A549 (cell line): ENCODE data around the gene CCL2. TPM values are rescaled to one million over a fixed set of nuclear protein-coding genes. Genes with fewer than 3 reads are reported as not detected.

Experiments
- ATAC-seq, 2 experiments: fragments of 200-7000 bp in 1 of 2; fragments of >200 bp in 1 of 2; cut with Nextera tagmentation in 1 of 2; cut with Tn5 transposase in 1 of 2; 3 replicates each; pipeline versions ENCODE4 v1.8.0 to v1.9.1; 2018 to 2020; ENCODE audit warnings: mild to moderate bottlenecking in 1 of 2, moderate library complexity in 1 of 2
- CTCF ChIA-PET: fragments of 300-600 bp; sonication (Branson Sonifier 250); formaldehyde crosslinking; extraction: SDS; loops from one replicate; lab custom pipeline; 2021; ENCODE audit warnings: antibody characterized with exemption, inconsistent platforms; lab: Yijun Ruan, JAX
- POLR2A ChIA-PET: fragments of 350-600 bp; formaldehyde crosslinking; extraction: SDS; loops from one replicate; lab custom pipeline; 2021; ENCODE audit warnings: antibody characterized with exemption, inconsistent platforms; lab: Yijun Ruan, JAX
- DNase-seq, 2 experiments: peaks; one replicate each; pipeline versions ENCODE4 v3.0.0 to v3.0.0-alpha.2; 2011 to 2016; ENCODE audit warnings: low read depth in 1 of 2, low spot score in 1 of 2
- FAIRE-seq: peaks from 2 replicates; lab custom pipeline; 2011; peaks lifted over from hg19 to GRCh38; lab: Jason Lieb, UNC
- H3K27ac ChIP-seq, 2 experiments: fragments of >200 bp; sonication (Bioruptor Twin); formaldehyde crosslinking; 3 replicates each; pipeline ENCODE4 v1.5.1; 2016 to 2017
- H3K4me1 ChIP-seq: fragments of >200 bp; sonication (Bioruptor Twin); formaldehyde crosslinking; 3 replicates; pipeline ENCODE4 v1.6.1; 2016
- H3K4me2 ChIP-seq: fragments of >200 bp; sonication (Bioruptor Twin); formaldehyde crosslinking; 3 replicates; pipeline ENCODE4 v1.6.1; 2016
- H3K4me3 ChIP-seq: fragments of >200 bp; sonication (Bioruptor Twin); formaldehyde crosslinking; 3 replicates; pipeline ENCODE4 v1.5.1; 2016
- H3K9me3 ChIP-seq: fragments of >200 bp; sonication (Bioruptor Twin); formaldehyde crosslinking; 3 replicates; pipeline ENCODE4 v1.6.1; 2016
- BHLHE40 ChIP-seq: IDR thresholded peaks from 2 replicates; pipeline ENCODE4 v1.6.1; 2012; ENCODE audit warnings: low read depth, low read length, inconsistent platforms
- CBX8 ChIP-seq: fragments of 200-600 bp; sonication (generic); IDR thresholded peaks from 2 replicates; pipeline ENCODE4 v1.6.1; 2016
- CEBPB ChIP-seq, 2 experiments: fragments of >200 bp in 1 of 2; sonication (Bioruptor Twin) in 1 of 2; formaldehyde crosslinking in 1 of 2; IDR thresholded peaks; 2 replicates each; pipeline ENCODE4 v1.6.1; 2012 to 2016
- CHD4 ChIP-seq: fragments of 200-600 bp; sonication (generic); IDR thresholded peaks from 2 replicates; pipeline ENCODE4 v1.6.1; 2016; ENCODE audit warnings: antibody characterized with exemption, mild to moderate bottlenecking, borderline replicate concordance
- EHF ChIP-seq: fragments of 250-450 bp; sonication (Bioruptor Pico); IDR thresholded peaks from 2 replicates; pipeline ENCODE4 v1.5.0; 2020; ENCODE audit warnings: mild to moderate bottlenecking
- EP300 ChIP-seq, 2 experiments: fragments of >200 bp; sonication (Bioruptor Twin); formaldehyde crosslinking; IDR thresholded peaks; 2 replicates in 1 of 2; 3 replicates in 1 of 2; pipeline ENCODE4 v1.6.1; 2016 to 2017
- ESRRA ChIP-seq: fragments of 150-350 bp; IDR thresholded peaks from 2 replicates; pipeline ENCODE4 v1.6.1; 2014; ENCODE audit warnings: mild to moderate bottlenecking, low read length, borderline replicate concordance
- FOSB ChIP-seq: fragments of 250-450 bp; sonication (Bioruptor Pico); IDR thresholded peaks from 2 replicates; pipeline ENCODE4 v1.5.0; 2020; ENCODE audit warnings: mild to moderate bottlenecking, moderate library complexity
- GATA3 ChIP-seq: IDR thresholded peaks from 2 replicates; pipeline ENCODE4 v1.6.1; 2012; ENCODE audit warnings: borderline replicate concordance
- HDAC2 ChIP-seq: fragments of 200-600 bp; sonication (generic); IDR thresholded peaks from 2 replicates; pipeline ENCODE4 v1.6.1; 2016
- HOXA7 ChIP-seq: fragments of 250-450 bp; sonication (Bioruptor Pico); IDR thresholded peaks from 2 replicates; pipeline ENCODE4 v1.5.0; 2020; ENCODE audit warnings: mild to moderate bottlenecking, moderate library complexity
- HOXB5 ChIP-seq: fragments of 250-450 bp; sonication (Bioruptor Pico); IDR thresholded peaks from 2 replicates; pipeline ENCODE4 v1.5.0; 2020; ENCODE audit warnings: mild to moderate bottlenecking, moderate library complexity
- KDM1A ChIP-seq: fragments of 200-600 bp; sonication (generic); IDR thresholded peaks from 2 replicates; pipeline ENCODE4 v1.6.1; 2016; ENCODE audit warnings: low read depth, mild to moderate bottlenecking
- MAZ ChIP-seq: fragments of 150-350 bp; IDR thresholded peaks from 2 replicates; pipeline ENCODE4 v1.6.1; 2014; ENCODE audit warnings: antibody characterized with exemption, low read depth, low read length, borderline replicate concordance
- MYC ChIP-seq: IDR thresholded peaks from 2 replicates; pipeline ENCODE4 v1.6.1; 2012; ENCODE audit warnings: mild to moderate bottlenecking, inconsistent platforms, low read length, improper control_type of control experiment, borderline replicate concordance
- NFE2L2 ChIP-seq: fragments of 150-350 bp; conservative IDR thresholded peaks from 2 replicates; pipeline ENCODE4 v1.6.1; 2014; ENCODE audit warnings: low read length
- NPAS2 ChIP-seq: fragments of 250-450 bp; sonication (Bioruptor Pico); IDR thresholded peaks from 2 replicates; pipeline ENCODE4 v1.8.0; 2022; ENCODE audit warnings: mild to moderate bottlenecking, moderate library complexity, borderline replicate concordance
- NR3C1 ChIP-seq: fragments of >200 bp; sonication (Bioruptor Twin); formaldehyde crosslinking; IDR thresholded peaks from 3 replicates; pipeline ENCODE4 v1.6.1; 2017
- POLR2A ChIP-seq: IDR thresholded peaks from 2 replicates; pipeline ENCODE4 v1.6.1; 2012; ENCODE audit warnings: mild to moderate bottlenecking, low read length
- RAD21 ChIP-seq, 2 experiments: fragments of >200 bp in 1 of 2; sonication (Bioruptor Twin) in 1 of 2; formaldehyde crosslinking in 1 of 2; IDR thresholded peaks in 1 of 2; conservative IDR thresholded peaks in 1 of 2; 2 replicates in 1 of 2; 3 replicates in 1 of 2; pipeline ENCODE4 v1.6.1; 2012 to 2018; ENCODE audit warnings: inconsistent platforms in 1 of 2
- RCOR1 ChIP-seq: fragments of 150-350 bp; IDR thresholded peaks from 2 replicates; pipeline ENCODE4 v1.6.1; 2014; ENCODE audit warnings: antibody characterized with exemption, low read length, low read depth
- RFX5 ChIP-seq: fragments of 450-650 bp; IDR thresholded peaks from 2 replicates; pipeline ENCODE4 v1.7.1; 2014; ENCODE audit warnings: antibody characterized with exemption, mild to moderate bottlenecking, moderate library complexity
- RNF2 ChIP-seq: fragments of 200-600 bp; sonication (generic); IDR thresholded peaks from 2 replicates; pipeline ENCODE4 v1.6.1; 2016; ENCODE audit warnings: low read depth, mild to moderate bottlenecking, antibody characterized with exemption, moderate library complexity, borderline replicate concordance
- SMC3 ChIP-seq: fragments of >200 bp; sonication (Bioruptor Twin); formaldehyde crosslinking; IDR thresholded peaks from 3 replicates; pipeline ENCODE4 v1.6.1; 2018; ENCODE audit warnings: inconsistent platforms
- TP53 ChIP-seq: fragments of 250-450 bp; sonication (Bioruptor Pico); IDR thresholded peaks from 2 replicates; pipeline ENCODE4 v1.5.0; 2021; ENCODE audit warnings: mild to moderate bottlenecking, moderate library complexity
- ZNF302 ChIP-seq: fragments of 250-450 bp; sonication (Bioruptor Pico); IDR thresholded peaks from 2 replicates; pipeline ENCODE4 v1.9.0; 2021; ENCODE audit warnings: inconsistent platforms, mild to moderate bottlenecking, moderate library complexity
- ZSCAN20 ChIP-seq: fragments of 250-450 bp; sonication (Bioruptor Pico); IDR thresholded peaks from 2 replicates; pipeline ENCODE4 v1.8.0; 2022; ENCODE audit warnings: mild to moderate bottlenecking, moderate library complexity
- WGBS: methylation state at CpG from one replicate; pipeline ENCODE4 v1.1.6; 2017; ENCODE audit errors: missing lambda C conversion rate; 5-methylcytosine and 5-hydroxymethylcytosine counted together
- polyA plus RNA-seq, 4 experiments: library from polyadenylated mRNA; depleted of rRNA in 3 of 4; stranded (reverse); fragments of >200 nt; fragmentation: RNase III in 1 of 4; extraction: RNeasy Plus Mini Kit Qiagen cat#74134 plus additional on column Dnase treatment in 1 of 4; gene quantifications; 2 replicates in 3 of 4; 3 replicates in 1 of 4; pipeline ENCODE4 v1.2.3, GENCODE V29; 2011 to 2017
- TF ChIP-seq, protein P1 (sequence below): IDR thresholded peaks from 2 replicates; pipeline ENCODE4 v1.6.1; 2012
- TF ChIP-seq, protein P2 (sequence below): fragments of 250-450 bp; sonication (Bioruptor Pico); IDR thresholded peaks from 2 replicates; pipeline ENCODE4 v1.5.0; 2020; ENCODE audit warnings: low read depth, mild to moderate bottlenecking, moderate library complexity
- TF ChIP-seq, protein P3 (sequence below): fragments of 450-650 bp; IDR thresholded peaks from 2 replicates; pipeline ENCODE4 v1.6.1; 2014; ENCODE audit warnings: antibody characterized with exemption
- TF ChIP-seq, protein P4 (sequence below): fragments of >200 bp; sonication (Bioruptor Twin); formaldehyde crosslinking; IDR thresholded peaks from 3 replicates; pipeline ENCODE4 v1.5.1; 2016
- TF ChIP-seq, protein P5 (sequence below): IDR thresholded peaks from 2 replicates; pipeline ENCODE4 v1.6.1; 2012
- TF ChIP-seq, protein P6 (sequence below): IDR thresholded peaks from 2 replicates; pipeline ENCODE4 v1.6.1; 2012; ENCODE audit warnings: low read depth, borderline replicate concordance

Gene CCL2
- polyA plus RNA-seq, 2 of the 4 experiments (the other 2 are of a cell fraction): 17.6 to 144 TPM

DNA sequence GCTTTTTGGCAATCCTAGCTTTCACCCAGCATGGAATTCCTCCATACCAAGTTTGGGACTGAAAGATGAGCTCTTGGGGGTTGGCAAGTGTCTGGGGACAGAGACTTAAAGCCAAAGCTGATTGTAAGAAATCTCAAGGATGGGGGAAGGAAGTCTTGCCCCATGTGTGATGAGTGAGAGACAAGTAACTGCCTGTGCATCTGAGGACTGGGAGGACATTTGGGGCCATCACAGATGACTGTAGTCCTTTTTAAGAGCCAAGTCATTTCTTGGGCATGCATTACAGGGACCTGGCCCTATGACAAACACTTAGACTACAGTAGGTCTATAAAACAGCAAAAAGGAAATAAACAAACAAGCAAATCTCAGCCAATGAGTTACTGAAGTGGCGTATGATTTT is 36.3 kb upstream of the CCL2 start:
- Histone ChIP-seq H3K27ac (no peak overlapping the region), H3K4me1 (no peaks in the 10 kb centered on the region), H3K4me3 (no peak overlapping the region), H3K9me3 (0 out of 3 replicates have a peak, but pooled peaks cover 2% of the 10 kb centered on the region), H3K4me2 (no peak overlapping the region)
- ATAC-seq: no peak
- ChIA-PET POLR2A (no interaction called here), CTCF (interaction anchor here (0.6 to 7.7 kb wide), 6 partner anchors 17 to 1466 kb away, joined by 3 to 61 read pairs (median 4); no protein-coding TSS in a partner anchor)
- FAIRE-seq: no peak
- WGBS: 80% methylated on average over 1 of the region's 1 CpG
- no peak for TF ChIP-seq FOSB
- TF ChIP-seq, protein P1, sequence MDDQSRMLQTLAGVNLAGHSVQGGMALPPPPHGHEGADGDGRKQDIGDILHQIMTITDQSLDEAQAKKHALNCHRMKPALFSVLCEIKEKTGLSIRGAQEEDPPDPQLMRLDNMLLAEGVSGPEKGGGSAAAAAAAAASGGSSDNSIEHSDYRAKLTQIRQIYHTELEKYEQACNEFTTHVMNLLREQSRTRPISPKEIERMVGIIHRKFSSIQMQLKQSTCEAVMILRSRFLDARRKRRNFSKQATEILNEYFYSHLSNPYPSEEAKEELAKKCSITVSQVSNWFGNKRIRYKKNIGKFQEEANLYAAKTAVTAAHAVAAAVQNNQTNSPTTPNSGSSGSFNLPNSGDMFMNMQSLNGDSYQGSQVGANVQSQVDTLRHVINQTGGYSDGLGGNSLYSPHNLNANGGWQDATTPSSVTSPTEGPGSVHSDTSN: no peak
- no peak for TF ChIP-seq KDM1A
- TF ChIP-seq, protein P2, sequence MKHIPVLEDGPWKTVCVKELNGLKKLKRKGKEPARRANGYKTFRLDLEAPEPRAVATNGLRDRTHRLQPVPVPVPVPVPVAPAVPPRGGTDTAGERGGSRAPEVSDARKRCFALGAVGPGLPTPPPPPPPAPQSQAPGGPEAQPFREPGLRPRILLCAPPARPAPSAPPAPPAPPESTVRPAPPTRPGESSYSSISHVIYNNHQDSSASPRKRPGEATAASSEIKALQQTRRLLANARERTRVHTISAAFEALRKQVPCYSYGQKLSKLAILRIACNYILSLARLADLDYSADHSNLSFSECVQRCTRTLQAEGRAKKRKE (CRISPR knock-in tag): no peak
- no peak for TF ChIP-seq RFX5
- TF ChIP-seq HOXA7 (CRISPR knock-in tag): no peak
- no peak for TF ChIP-seq GATA3
- TF ChIP-seq, protein P3, sequence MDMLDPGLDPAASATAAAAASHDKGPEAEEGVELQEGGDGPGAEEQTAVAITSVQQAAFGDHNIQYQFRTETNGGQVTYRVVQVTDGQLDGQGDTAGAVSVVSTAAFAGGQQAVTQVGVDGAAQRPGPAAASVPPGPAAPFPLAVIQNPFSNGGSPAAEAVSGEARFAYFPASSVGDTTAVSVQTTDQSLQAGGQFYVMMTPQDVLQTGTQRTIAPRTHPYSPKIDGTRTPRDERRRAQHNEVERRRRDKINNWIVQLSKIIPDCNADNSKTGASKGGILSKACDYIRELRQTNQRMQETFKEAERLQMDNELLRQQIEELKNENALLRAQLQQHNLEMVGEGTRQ: no peak
- no peak for TF ChIP-seq RNF2
- no peak for TF ChIP-seq HDAC2
- TF ChIP-seq MAZ: no peak
- TF ChIP-seq RCOR1: no peak
- TF ChIP-seq BHLHE40: no peak
- TF ChIP-seq POLR2A: no peak
- no peak for TF ChIP-seq CEBPB (IDR thresholded peaks at IDR 0.05)
- TF ChIP-seq NPAS2: no peak
- TF ChIP-seq NR3C1: no peak
- no peak for TF ChIP-seq ZSCAN20 (CRISPR knock-in tag)
- no peak for DNase-seq

DNA sequence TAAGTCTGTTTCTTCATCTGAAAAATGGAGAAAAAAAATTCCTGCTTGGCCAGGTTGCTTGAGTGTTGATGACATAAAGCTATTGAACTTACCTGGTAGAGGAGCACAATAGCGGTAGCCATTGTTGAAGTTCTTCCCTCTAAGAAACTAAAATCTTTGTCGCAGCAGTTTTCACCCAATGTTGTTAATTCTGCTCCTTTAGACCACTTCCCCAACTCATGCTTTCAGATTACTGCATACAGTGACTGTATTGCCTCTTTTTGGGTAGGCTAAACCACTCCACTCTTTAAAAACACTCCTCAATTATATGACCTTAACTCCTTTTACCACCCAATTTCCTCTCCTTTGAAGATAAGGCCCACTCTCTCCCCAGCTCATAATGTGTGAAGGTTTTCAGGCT is 35.7 kb upstream of the CCL2 start:
- H3K4me2 ChIP-seq: no peak overlapping the region
- H3K4me3 ChIP-seq: no peak overlapping the region
- TF ChIP-seq CHD4 (no peak), EP300 (IDR thresholded peaks at IDR 0.05) (no peak), TP53 (CRISPR knock-in tag) (no peak), MYC (no peak), BHLHE40 (no peak), KDM1A (no peak), RAD21 (conservative IDR thresholded peaks at IDR 0.05 in 1 of 2, IDR thresholded peaks at IDR 0.05 in 1 of 2) (no peak), SMC3 (no peak), NFE2L2 (no peak), CBX8 (no peak), NPAS2 (no peak), MAZ (no peak), GATA3 (no peak), EHF (CRISPR knock-in tag) (no peak), HOXB5 (CRISPR knock-in tag) (no peak), ZNF302 (no peak), ESRRA (no peak)
- TF ChIP-seq, protein P4, sequence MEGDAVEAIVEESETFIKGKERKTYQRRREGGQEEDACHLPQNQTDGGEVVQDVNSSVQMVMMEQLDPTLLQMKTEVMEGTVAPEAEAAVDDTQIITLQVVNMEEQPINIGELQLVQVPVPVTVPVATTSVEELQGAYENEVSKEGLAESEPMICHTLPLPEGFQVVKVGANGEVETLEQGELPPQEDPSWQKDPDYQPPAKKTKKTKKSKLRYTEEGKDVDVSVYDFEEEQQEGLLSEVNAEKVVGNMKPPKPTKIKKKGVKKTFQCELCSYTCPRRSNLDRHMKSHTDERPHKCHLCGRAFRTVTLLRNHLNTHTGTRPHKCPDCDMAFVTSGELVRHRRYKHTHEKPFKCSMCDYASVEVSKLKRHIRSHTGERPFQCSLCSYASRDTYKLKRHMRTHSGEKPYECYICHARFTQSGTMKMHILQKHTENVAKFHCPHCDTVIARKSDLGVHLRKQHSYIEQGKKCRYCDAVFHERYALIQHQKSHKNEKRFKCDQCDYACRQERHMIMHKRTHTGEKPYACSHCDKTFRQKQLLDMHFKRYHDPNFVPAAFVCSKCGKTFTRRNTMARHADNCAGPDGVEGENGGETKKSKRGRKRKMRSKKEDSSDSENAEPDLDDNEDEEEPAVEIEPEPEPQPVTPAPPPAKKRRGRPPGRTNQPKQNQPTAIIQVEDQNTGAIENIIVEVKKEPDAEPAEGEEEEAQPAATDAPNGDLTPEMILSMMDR: no peak
- TF ChIP-seq, protein P5, sequence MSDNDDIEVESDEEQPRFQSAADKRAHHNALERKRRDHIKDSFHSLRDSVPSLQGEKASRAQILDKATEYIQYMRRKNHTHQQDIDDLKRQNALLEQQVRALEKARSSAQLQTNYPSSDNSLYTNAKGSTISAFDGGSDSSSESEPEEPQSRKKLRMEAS: no peak
- TF ChIP-seq, protein P6, sequence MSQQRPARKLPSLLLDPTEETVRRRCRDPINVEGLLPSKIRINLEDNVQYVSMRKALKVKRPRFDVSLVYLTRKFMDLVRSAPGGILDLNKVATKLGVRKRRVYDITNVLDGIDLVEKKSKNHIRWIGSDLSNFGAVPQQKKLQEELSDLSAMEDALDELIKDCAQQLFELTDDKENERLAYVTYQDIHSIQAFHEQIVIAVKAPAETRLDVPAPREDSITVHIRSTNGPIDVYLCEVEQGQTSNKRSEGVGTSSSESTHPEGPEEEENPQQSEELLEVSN: no peak
- WGBS: 66% methylated on average over 2 of the region's 2 CpGs
- H3K9me3 ChIP-seq: 0 out of 3 replicates have a peak, but pooled peaks cover under 1% of the 10 kb centered on the region
- H3K27ac ChIP-seq: no peak overlapping the region
- no peak for FAIRE-seq
- no peak for DNase-seq
- POLR2A ChIA-PET: no interaction called here
- ATAC-seq: no peak
- no peaks in the 10 kb centered on the region for H3K4me1 ChIP-seq
- CTCF ChIA-PET: interaction anchor here (0.6 to 7.7 kb wide), 3 partner anchors 18 to 142 kb away, joined by 3 to 61 read pairs (median 3); no protein-coding TSS in a partner anchor
